ENCODE measurements around the gene MYO1F.
A peak's percentile ranks its signal among the peaks of the same experiment; 100 is the strongest.

Gene MYO1F

DNA sequence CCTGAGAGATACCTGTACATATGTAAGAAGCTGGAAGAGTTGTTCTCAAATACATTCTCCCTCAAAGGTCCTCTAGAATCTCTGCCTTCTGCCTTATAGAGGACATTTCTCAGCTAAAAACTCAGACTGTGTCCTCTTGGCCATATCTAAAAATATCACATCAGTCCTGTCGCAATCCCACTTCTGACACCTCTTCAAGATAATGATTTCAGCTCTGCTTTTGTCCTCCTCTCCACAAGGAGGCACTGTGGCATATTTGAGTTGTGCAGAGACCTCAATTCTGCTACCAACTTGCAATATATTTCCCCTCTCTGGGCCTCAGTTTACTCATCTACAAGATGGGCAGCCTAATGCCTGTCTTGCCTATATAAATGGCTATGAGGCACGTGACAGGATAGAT lies 16.7 kb upstream of the MYO1F start:
- no peak for TF ChIP-seq POLR2A (IDR thresholded peaks at IDR 0.05; ENCODE audit: low read depth, low read length)
- no peak for TF ChIP-seq TAF1 (IDR thresholded peaks at IDR 0.05; ENCODE audit: borderline replicate concordance, low read depth, low read length)
- no peak for TF ChIP-seq POLR2AphosphoS5 (IDR thresholded peaks at IDR 0.05; ENCODE audit: low read depth, low read length)
- FAIRE-seq = no peak
- no peak for DNase-seq (ENCODE audit: insufficient read length)

DNA sequence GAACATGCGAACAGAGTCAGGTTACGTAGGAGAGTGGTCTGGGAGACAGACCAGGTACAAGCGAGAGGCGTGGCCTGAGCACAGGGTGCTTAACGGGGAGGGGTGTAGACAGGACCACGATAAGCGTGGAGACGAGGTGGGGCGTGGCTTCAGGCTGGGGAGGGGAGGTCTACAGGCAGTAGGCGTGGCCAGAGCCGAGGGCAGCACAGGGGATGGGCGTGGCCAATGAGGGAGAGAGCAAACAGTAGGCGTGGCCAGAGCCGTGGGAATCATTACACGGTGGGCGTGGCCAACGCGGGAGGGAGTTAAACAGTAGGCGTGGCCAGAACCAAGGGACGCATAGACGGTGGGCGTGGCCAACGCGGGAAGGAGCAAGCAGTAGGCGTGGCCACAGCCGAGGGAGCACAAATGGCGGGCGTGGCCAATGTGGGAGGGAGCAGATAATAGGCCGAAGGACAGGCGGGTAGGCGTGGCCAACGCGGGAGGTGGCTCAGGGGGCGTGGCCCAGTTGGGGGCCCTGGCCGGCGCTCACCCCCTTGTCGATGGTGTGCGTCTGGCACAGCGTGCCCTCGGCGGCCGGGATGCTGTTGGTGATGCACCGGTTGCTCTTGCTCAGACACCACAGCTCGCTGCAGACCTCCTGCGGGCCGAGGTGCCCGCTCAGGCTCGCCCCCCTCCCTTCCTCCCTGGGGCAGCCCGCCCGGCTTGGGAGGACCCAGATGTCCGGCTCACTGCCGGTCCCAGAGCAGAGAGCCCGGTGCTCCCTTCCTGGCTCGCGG lies 15.2 kb upstream of the MYO1F start:
- TF ChIP-seq POLR2A (IDR thresholded peaks at IDR 0.05; ENCODE audit: low read depth, low read length) (no peak), TAF1 (IDR thresholded peaks at IDR 0.05; ENCODE audit: borderline replicate concordance, low read depth, low read length) (no peak), POLR2AphosphoS5 (IDR thresholded peaks at IDR 0.05; ENCODE audit: low read depth, low read length) (no peak)
- no peak for FAIRE-seq
- no peak for DNase-seq (ENCODE audit: insufficient read length)

GRCh38 chr19:8589177-8589714 lies 12.0 kb upstream of the MYO1F start:
- FAIRE-seq = no peak
- TF ChIP-seq POLR2A (IDR thresholded peaks at IDR 0.05; ENCODE audit: low read depth, low read length) (no peak), TAF1 (IDR thresholded peaks at IDR 0.05; ENCODE audit: borderline replicate concordance, low read depth, low read length) (no peak), POLR2AphosphoS5 (IDR thresholded peaks at IDR 0.05; ENCODE audit: low read depth, low read length) (no peak)
- DNase-seq (ENCODE audit: insufficient read length) = no peak

- no peak for FAIRE-seq
- TF ChIP-seq POLR2AphosphoS5 (IDR thresholded peaks at IDR 0.05; ENCODE audit: low read depth, low read length) = no peak
- no peak for TF ChIP-seq TAF1 (IDR thresholded peaks at IDR 0.05; ENCODE audit: borderline replicate concordance, low read depth, low read length)
- TF ChIP-seq POLR2A (IDR thresholded peaks at IDR 0.05; ENCODE audit: low read depth, low read length) = no peak
- no peak for DNase-seq (ENCODE audit: insufficient read length)
Observed at GRCh38 chr19:8585894-8586750, 8.9 kb upstream of the MYO1F start.

DNA sequence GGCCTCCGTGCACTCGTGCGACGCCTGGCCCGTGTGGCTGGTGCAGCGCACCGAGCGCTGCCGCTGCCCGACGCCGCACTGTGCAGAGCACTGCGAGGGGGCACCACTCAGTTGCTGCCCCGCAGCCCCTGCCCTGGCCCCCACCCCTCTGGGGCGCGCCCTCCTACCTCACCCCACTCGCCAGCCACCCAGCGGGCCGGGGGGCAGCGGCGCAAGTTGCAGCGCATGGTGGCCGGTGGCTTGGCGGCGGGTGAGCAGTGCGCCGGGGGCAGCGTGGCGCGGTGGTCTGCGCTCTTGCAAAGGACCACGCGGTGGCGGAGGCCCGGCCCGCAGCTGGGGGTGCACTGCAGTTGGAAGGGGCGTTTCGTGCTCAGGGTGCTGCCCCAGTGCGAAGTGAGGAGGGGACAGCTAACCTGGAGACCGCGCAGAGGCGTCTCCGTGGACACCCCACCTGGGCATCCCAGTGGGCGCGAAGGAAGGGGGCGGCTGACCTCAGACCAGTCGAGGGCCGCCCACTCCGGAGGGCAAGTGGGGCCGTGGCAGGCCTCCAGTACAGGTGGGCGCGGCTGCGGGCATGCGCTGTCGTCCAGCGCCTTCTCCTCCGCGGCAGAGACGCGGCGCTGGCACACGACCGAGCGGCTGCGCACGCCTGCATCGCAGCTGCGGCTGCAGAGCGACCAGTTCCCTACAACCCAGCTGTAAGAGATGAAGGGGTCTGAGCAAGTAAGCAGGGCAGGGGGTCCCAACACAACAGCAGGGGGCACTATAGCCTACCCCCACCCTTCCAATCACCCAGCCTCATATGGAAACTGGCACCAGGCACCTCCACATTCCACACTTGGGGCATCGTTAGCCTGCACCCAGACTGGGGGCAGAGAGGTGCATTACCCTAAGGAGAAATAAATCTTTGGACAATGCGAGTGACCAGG lies 8.0 kb upstream of the MYO1F start:
- TF ChIP-seq TAF1 (IDR thresholded peaks at IDR 0.05; ENCODE audit: borderline replicate concordance, low read depth, low read length) (no peak), POLR2AphosphoS5 (IDR thresholded peaks at IDR 0.05; ENCODE audit: low read depth, low read length) (no peak), POLR2A (IDR thresholded peaks at IDR 0.05; ENCODE audit: low read depth, low read length) (no peak)
- FAIRE-seq (no peak), DNase-seq (ENCODE audit: insufficient read length) (no peak)

GRCh38 chr19:8580710-8581281 lies 3.6 kb upstream of the MYO1F start:
- DNase-seq (ENCODE audit: insufficient read length) = peak; percentile 66
- TF ChIP-seq POLR2A (IDR thresholded peaks at IDR 0.05; ENCODE audit: low read depth, low read length) (no peak), TAF1 (IDR thresholded peaks at IDR 0.05; ENCODE audit: borderline replicate concordance, low read depth, low read length) (no peak), POLR2AphosphoS5 (IDR thresholded peaks at IDR 0.05; ENCODE audit: low read depth, low read length) (no peak)
- FAIRE-seq = peak; percentile 78

- TF ChIP-seq TAF1 (IDR thresholded peaks at IDR 0.05; ENCODE audit: borderline replicate concordance, low read depth, low read length) (no peak), POLR2AphosphoS5 (IDR thresholded peaks at IDR 0.05; ENCODE audit: low read depth, low read length) (no peak), POLR2A (IDR thresholded peaks at IDR 0.05; ENCODE audit: low read depth, low read length) (no peak)
- FAIRE-seq = no peak
Observed at GRCh38 chr19:8578642-8579265, 1.5 kb upstream of the MYO1F start.

DNA sequence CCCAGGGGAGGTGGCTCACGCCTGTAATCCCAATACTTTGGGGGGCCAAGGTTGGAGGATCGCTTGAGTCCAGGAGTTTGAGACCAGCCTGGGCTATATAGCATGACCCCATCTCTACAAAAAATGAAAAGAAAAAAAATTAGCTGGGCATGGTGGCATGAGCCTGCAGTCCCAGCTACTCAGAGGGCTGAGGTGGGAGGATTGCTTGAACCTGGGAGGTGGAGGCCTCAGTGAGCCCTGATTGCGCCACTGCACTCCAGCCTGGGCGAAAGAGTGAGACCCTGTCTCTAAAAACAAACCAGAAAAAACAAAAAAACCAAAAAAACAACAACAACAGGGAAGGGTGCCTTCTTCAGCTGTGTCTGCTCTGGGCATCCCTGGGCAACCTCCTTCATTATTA lies 499 bp upstream of the MYO1F start:
- FAIRE-seq = no peak
- TF ChIP-seq TAF1 (IDR thresholded peaks at IDR 0.05; ENCODE audit: borderline replicate concordance, low read depth, low read length) (no peak), POLR2AphosphoS5 (IDR thresholded peaks at IDR 0.05; ENCODE audit: low read depth, low read length) (no peak), POLR2A (IDR thresholded peaks at IDR 0.05; ENCODE audit: low read depth, low read length) (no peak)
- DNase-seq (ENCODE audit: insufficient read length) = no peak

More at GRCh38 chr19:8578642-8579265, 1.5 kb upstream of the MYO1F start:
- peak; percentile 63 for DNase-seq (ENCODE audit: insufficient read length)

DNA sequence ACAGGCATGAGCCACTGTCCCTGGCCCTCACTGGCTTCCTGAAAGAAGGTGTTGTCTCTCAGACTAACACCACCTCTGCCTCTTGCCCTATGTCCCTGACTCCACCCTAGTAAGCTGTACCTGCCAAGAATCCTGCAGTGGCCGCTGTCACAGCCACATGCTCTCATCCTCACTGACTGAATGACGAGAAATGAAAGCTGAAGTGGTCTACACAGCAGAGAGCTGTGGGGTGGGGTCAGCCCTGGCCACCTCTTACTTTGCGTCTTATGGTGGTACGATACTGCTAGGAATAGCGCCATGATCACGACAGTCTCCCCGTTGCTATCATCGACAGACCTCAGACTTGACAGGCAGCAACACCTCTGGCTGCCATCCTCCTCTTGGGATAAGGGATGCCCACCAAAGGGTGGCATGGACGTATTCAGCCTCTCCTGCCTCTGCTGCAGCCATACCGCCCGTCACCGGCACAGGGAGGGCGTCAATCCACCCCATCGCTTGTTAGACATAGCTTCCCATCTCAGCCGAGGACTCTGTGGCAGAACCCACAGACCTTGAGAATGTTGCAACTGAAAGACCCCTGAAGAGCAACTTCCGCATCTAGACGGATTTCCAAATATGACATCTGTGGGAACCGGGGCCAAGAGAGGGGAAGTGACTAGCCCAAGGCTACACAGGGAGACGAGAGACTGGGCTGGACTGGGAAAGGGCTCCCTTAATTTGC lies 809 bp downstream of the MYO1F start:
- FAIRE-seq = no peak
- no peak for TF ChIP-seq TAF1 (IDR thresholded peaks at IDR 0.05; ENCODE audit: borderline replicate concordance, low read depth, low read length)
- no peak for TF ChIP-seq POLR2A (IDR thresholded peaks at IDR 0.05; ENCODE audit: low read depth, low read length)
- TF ChIP-seq POLR2AphosphoS5 (IDR thresholded peaks at IDR 0.05; ENCODE audit: low read depth, low read length) = no peak
- no peak for DNase-seq (ENCODE audit: insufficient read length)

Data from GM12892 (cell line).